ENCODE data around the gene CCDC27. TPM values are rescaled to one million over a fixed set of nuclear protein-coding genes. Genes with fewer than 3 reads are reported as not detected.

Gene CCDC27
- total and polyA plus RNA-seq, 2 of the 8 experiments (the other 6 are each of a cell fraction or from before 2014, with no cell fraction given): 0.15 TPM; not detected in 1

DNA sequence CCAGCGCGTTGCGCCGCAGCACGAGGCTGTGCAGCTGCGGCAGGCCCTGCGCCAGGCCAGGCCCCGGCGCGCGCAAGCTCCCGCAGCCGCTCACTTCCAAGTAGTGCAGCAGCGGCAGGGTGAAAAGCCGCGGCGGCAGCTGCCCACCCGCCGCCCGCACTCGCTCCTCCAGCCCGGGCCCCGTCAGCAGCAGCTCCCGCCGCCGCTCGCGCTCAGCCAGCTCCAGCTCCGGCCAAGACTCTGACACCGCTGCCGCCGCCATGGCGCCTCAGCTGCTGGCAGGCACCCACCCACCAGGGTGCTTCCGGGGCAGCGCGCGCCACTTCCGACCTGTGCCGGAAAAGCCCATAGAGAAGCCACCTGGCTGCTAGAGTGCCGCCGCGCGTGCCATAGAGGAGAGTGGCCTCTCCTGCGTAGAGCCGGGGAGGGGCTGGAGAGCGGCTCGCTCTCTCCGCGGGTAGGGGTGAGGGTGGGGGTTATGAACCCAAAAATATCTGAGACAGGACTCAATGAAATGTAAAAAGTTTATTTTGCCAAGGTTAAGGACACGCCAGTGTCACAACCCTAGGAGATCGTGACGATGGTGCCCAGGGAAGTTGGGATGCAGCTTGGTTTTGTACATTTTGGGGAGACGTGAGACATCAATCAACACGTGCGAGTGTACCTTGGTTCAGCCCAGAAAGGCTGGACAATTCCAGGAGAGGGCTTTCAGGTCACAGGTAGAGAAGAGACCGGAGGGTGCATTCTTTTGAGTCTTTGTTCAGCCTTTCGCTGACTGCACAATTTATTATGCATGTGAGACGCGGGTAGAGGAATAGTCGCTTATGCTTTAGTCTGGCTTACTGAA is 44.2 kb downstream of the CCDC27 start, which contains the start of gene LRRC47 (continued):
- TF ChIP-seq PHF8 (conservative IDR thresholded peaks at IDR 0.05; ENCODE audit: low read depth, low read length) (peak; percentile 79), TCF12 (IDR thresholded peaks at IDR 0.05; ENCODE audit: low read depth, low read length) (0 out of 2 replicates have a peak, but pooled peaks have one; percentile 49), CBX8 (IDR thresholded peaks at IDR 0.05; ENCODE audit: borderline replicate concordance, low read depth, low read length) (no peak), SP4 (IDR thresholded peaks at IDR 0.05; ENCODE audit: low read length) (no peak), RXRA (IDR thresholded peaks at IDR 0.05; ENCODE audit: insufficient read depth, low read depth, low read length) (no peak), CREB1 (IDR thresholded peaks at IDR 0.05) (no peak), NRF1 (IDR thresholded peaks at IDR 0.05; ENCODE audit: low read depth, low read length) (no peak; the same call in 1 of the 2 replicates), EP300 (IDR thresholded peaks at IDR 0.05; ENCODE audit: borderline replicate concordance in 1 of 2, low read depth in 2 of 2, low read length in 2 of 2) (peak in 1 of 2 experiments; percentile 62; a peak in 1 of 3 replicates), CEBPB (IDR thresholded peaks at IDR 0.05; ENCODE audit: low read depth, low read length) (no peak), RBBP5 (IDR thresholded peaks at IDR 0.05; ENCODE audit: borderline replicate concordance, low read depth, low read length) (no peak), SIRT6 (IDR thresholded peaks at IDR 0.05; ENCODE audit: low read length) (no peak), SUZ12 (IDR thresholded peaks at IDR 0.05; ENCODE audit: low read length) (no peak), GTF2F1 (IDR thresholded peaks at IDR 0.05; ENCODE audit: borderline replicate concordance, low read depth, low read length) (no peak), TEAD4 (IDR thresholded peaks at IDR 0.05; ENCODE audit: low read depth, low read length) (no peak), JUND (IDR thresholded peaks at IDR 0.05; ENCODE audit: low read length) (no peak), POU5F1 (IDR thresholded peaks at IDR 0.05; ENCODE audit: low read depth, low read length) (no peak), EZH2 (IDR thresholded peaks at IDR 0.05; ENCODE audit: low read depth, low read length, severe bottlenecking) (no peak), SAP30 (IDR thresholded peaks at IDR 0.05; ENCODE audit: insufficient read depth, insufficient replicate concordance, low read length) (no peak), SIN3A (conservative IDR thresholded peaks at IDR 0.05 in 1 of 2, IDR thresholded peaks at IDR 0.05 in 1 of 2; ENCODE audit: low read depth in 1 of 2, low read length in 2 of 2) (peak in 1 of 2 experiments; percentile 78; a peak in 2 of 4 replicates)
- TF ChIP-seq, protein P1, sequence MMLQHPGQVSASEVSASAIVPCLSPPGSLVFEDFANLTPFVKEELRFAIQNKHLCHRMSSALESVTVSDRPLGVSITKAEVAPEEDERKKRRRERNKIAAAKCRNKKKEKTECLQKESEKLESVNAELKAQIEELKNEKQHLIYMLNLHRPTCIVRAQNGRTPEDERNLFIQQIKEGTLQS (IDR thresholded peaks at IDR 0.05; ENCODE audit: insufficient read depth, low read depth, low read length): no peak

Data from H1 (cell line).